Choroid plexus epithelial cell (primary cell): Measurements from ENCODE around the gene KANSL3.
A peak's percentile ranks its signal among the peaks of the same experiment; 100 is the strongest.

Experiments
- DNase-seq: peaks from one replicate; pipeline ENCODE4 v3.0.0-alpha.2; 2010; ENCODE audit warnings: low read depth
- H3K4me3 ChIP-seq: 2 replicates; pipeline ENCODE4 v1.5.1; 2011; ENCODE audit warnings: low read depth, mild to moderate bottlenecking, control low read depth, low read length, moderate library complexity
- CTCF ChIP-seq: conservative IDR thresholded peaks from 2 replicates; pipeline ENCODE4 v1.5.1; 2011; ENCODE audit warnings: low read depth, mild to moderate bottlenecking, control low read depth, inconsistent platforms, low read length, moderate library complexity

Gene KANSL3

GRCh38 chr2:96578731-96579130 lies 59.4 kb downstream of the KANSL3 start:
- no peak for DNase-seq
- TF ChIP-seq CTCF: no peak
- H3K4me3 ChIP-seq: no peak overlapping the region

- DNase-seq: no peak
- H3K4me3 ChIP-seq: no peak overlapping the region
- no peak for TF ChIP-seq CTCF
These were observed 60.6 kb downstream of the KANSL3 start for GRCh38 chr2:96577501-96577900.

- no peak for TF ChIP-seq CTCF
- DNase-seq: no peak
- H3K4me3 ChIP-seq: no peak overlapping the region
These were observed 62.2 kb downstream of the KANSL3 start for GRCh38 chr2:96575785-96576456.

- H3K4me3 ChIP-seq: no peak overlapping the region
- peak; percentile 47 for TF ChIP-seq CTCF
These were observed 63.7 kb downstream of the KANSL3 start for GRCh38 chr2:96574364-96574763.

GRCh38 chr2:96568094-96568493 lies 70.0 kb downstream of the KANSL3 start:
- H3K4me3 ChIP-seq: no peak overlapping the region
- no peak for DNase-seq
- TF ChIP-seq CTCF: no peak

More at GRCh38 chr2:96574364-96574763, 63.7 kb downstream of the KANSL3 start:
- DNase-seq: peak; percentile 23

GRCh38 chr2:96565111-96565510 lies 73.0 kb downstream of the KANSL3 start:
- no peak for DNase-seq
- no peak for TF ChIP-seq CTCF
- H3K4me3 ChIP-seq: no peak overlapping the region

GRCh38 chr2:96564563-96564962 lies 73.5 kb downstream of the KANSL3 start:
- no peak for TF ChIP-seq CTCF
- no peak for DNase-seq
- no peak overlapping the region for H3K4me3 ChIP-seq
